Coronary artery (tissue), 2 donors: Measurements from ENCODE around the gene TARS1.

ENCODE experiments used
- DNase-seq: peaks from one replicate; pipeline ENCODE4 v3.0.0-alpha.2; 2017; ENCODE audit warnings: low spot score
- H3K27ac ChIP-seq, 2 donors: fragments of 200-600 bp; sonication (generic); one replicate each; pipeline ENCODE4 v1.5.1; 2016 to 2019
- H3K4me3 ChIP-seq: fragments of 200-600 bp; sonication (generic); 2 replicates; pipeline ENCODE4 v1.5.1; 2016; ENCODE audit warnings: mild to moderate bottlenecking, moderate library complexity
- CTCF ChIP-seq: fragments of 200-600 bp; sonication (generic); IDR thresholded peaks from one replicate; pipeline ENCODE4 v1.5.1; 2019; ENCODE audit warnings: antibody characterized with exemption

TARS1 gene

GRCh38 chr5:33422191-33422590 lies 18.6 kb upstream of the TARS1 start:
- no peak overlapping the region for H3K27ac ChIP-seq
- H3K4me3 ChIP-seq: no peak overlapping the region
- DNase-seq: no peak
- TF ChIP-seq CTCF: no peak

DNA sequence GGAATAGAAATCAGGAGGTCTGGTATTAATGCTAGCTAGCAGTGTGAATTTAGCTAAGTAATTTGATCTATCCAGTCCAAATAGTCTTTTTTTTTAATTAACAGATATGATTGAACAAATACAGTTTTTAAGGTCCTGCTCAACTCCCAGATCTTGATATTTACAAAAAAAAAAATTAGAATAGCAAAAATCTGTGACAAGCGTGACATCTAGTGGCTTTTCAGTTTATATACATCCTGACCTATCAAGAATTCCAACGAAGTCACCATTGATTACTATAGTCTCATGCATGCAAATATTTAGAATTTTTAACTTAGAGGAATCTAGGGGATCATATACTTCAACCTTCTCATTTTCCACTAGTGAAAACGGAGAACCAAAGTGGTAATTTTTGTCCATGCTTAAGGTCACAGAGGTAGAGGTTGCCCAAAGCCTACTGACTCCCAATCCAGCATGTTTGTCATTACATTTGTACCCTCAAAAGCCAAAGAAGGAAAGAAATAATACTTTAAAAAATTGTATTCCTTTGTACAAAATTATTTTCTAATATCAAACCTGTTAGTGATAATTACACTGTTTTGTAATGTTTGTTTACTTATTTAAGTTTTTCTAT lies 17.6 kb upstream of the TARS1 start:
- TF ChIP-seq CTCF: no peak
- no peak overlapping the region for H3K4me3 ChIP-seq
- no peak for DNase-seq
- no peak overlapping the region for H3K27ac ChIP-seq

DNA sequence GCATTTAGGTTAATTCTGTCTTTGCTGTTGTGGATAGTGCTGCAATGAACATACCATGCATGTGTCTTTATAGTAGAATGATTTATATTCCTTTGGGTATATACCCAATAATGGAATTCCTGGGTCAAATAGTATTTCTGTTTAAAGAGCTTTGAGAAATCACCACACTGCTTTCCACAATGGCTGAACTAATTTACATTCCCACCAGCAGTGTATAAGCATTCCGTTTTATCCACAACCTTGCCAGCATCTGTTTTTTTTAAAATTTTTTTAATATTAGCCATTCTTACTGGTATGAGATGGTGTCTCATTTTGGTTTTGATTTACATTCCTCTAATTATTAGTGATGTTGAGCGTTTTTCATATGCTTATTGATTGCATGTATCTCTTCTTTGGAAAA lies 15.5 kb upstream of the TARS1 start:
- no peak for DNase-seq
- no peak overlapping the region for H3K4me3 ChIP-seq
- no peak for TF ChIP-seq CTCF
- no peak overlapping the region for H3K27ac ChIP-seq

- Histone ChIP-seq H3K4me3 (no peak overlapping the region), H3K27ac (no peak overlapping the region)
- TF ChIP-seq CTCF: no peak
- DNase-seq: no peak
Observed at GRCh38 chr5:33430983-33431382, 9.8 kb upstream of the TARS1 start.

GRCh38 chr5:33432656-33433055 lies 8.1 kb upstream of the TARS1 start:
- no peak for TF ChIP-seq CTCF
- Histone ChIP-seq H3K27ac (no peak overlapping the region), H3K4me3 (no peak overlapping the region)
- no peak for DNase-seq

DNA sequence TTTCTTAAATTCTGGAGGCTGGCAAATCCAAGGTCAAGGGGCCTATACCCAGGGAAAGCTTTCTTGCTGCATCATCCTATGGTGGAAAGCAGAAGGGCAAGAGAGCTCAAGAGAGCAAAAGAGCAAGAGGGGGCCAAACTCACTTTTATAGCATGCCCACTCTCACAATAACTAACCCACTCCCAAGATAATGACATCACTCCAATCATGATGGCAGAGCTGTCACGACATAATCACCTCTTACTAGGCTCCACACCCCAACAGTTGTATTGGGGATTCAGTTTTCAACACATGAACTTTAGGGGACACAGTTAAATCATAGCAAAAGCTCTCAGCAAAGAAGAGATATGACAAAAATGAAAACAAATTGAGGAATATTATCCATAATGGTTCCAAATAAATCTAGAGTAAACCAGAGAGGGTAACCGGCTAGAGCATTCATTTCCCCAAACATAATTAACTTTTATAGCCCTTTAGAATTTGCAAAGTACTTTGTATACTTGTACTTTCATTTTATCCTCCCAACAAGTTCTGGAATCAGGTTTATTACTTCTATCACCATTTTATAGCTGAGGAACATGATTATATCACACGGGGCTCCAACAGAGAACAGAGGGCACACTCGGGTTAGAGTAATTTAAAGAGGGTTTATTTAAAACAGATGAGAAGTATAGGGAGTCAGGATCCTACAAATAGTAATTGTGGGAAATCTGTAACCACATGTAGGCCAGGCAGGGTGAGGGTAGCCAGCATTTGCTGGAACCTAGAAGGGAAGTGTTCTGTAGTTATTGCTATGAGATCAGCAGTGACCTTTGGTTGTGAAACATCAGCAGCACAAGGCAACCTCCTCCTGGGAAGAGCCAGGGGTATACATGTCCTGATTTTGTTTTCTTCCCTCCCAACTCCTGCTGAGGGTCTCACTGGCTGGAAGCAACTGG lies 7.2 kb upstream of the TARS1 start:
- no peak for TF ChIP-seq CTCF
- no peak overlapping the region for H3K4me3 ChIP-seq
- DNase-seq: no peak
- H3K27ac ChIP-seq: no peak overlapping the region
